SU-DHL-6 (cell line): ENCODE measurements around the gene IQCE.

Experiments
- H2AFZ ChIP-seq: fragments of 200-600 bp; sonication (generic); 2 replicates; pipeline ENCODE4 v1.6.1; 2014; ENCODE audit warnings: low read depth, mild to moderate bottlenecking, moderate library complexity, mixed read lengths, antibody characterized with exemption, low read length; ENCODE audit not compliant: severe bottlenecking
- H3F3A ChIP-seq: fragments of 200-600 bp; shearing (Covaris generic); 2 replicates; pipeline ENCODE4 v1.6.0; 2016; ENCODE audit warnings: antibody characterized with exemption, mild to moderate bottlenecking; ENCODE audit not compliant: insufficient read depth
- H3K27ac ChIP-seq: fragments of 200-600 bp; sonication (generic); 2 replicates; pipeline ENCODE4 v1.5.1; 2016; ENCODE audit warnings: low read depth, mild to moderate bottlenecking, low read length, moderate library complexity, mixed read lengths
- H3K27me3 ChIP-seq: fragments of 200-600 bp; sonication (generic), shearing (Covaris generic); 2 replicates; pipeline ENCODE4 v1.6.0; 2014; ENCODE audit warnings: mild to moderate bottlenecking, low read length
- H3K36me3 ChIP-seq: fragments of 200-600 bp; sonication (generic); 2 replicates; pipeline ENCODE4 v1.6.1; 2014; ENCODE audit warnings: mild to moderate bottlenecking, low read length, mixed read lengths
- H3K4me2 ChIP-seq: fragments of 300-600, 200-600 bp; shearing (Covaris generic), sonication (generic); 2 replicates; pipeline ENCODE4 v1.6.0; 2014; ENCODE audit warnings: low read length, low read depth, mild to moderate bottlenecking; ENCODE audit not compliant: poor library complexity, severe bottlenecking
- H3K4me3 ChIP-seq: fragments of 200-600 bp; sonication (generic); 2 replicates; pipeline ENCODE4 v1.5.1; 2014; ENCODE audit warnings: antibody characterized with exemption, low read length, mild to moderate bottlenecking, mixed read lengths; ENCODE audit not compliant: insufficient read depth, poor library complexity, severe bottlenecking
- H3K79me2 ChIP-seq: fragments of 200-600 bp; sonication (generic); 2 replicates; pipeline ENCODE4 v1.6.1; 2014; ENCODE audit warnings: mild to moderate bottlenecking, low read length, moderate library complexity; ENCODE audit not compliant: insufficient read depth
- H3K9ac ChIP-seq: fragments of 200-600 bp; sonication (generic); 2 replicates; pipeline ENCODE4 v1.7.0; 2014; ENCODE audit warnings: mild to moderate bottlenecking, low read length
- H3K9me2 ChIP-seq: fragments of 200-600 bp; sonication (generic); replicated peaks from 2 replicates; pipeline ENCODE4 v1.6.1; 2014; ENCODE audit warnings: low read length; ENCODE audit not compliant: insufficient read depth
- H3K9me3 ChIP-seq: fragments of 200-600 bp; sonication (generic); 2 replicates; pipeline ENCODE4 v1.6.1; 2014; ENCODE audit warnings: low read length, mixed read lengths; ENCODE audit not compliant: insufficient read depth
- H4K20me1 ChIP-seq: fragments of 200-600 bp; sonication (generic); 2 replicates; pipeline ENCODE4 v1.6.1; 2014; ENCODE audit warnings: low read depth, mild to moderate bottlenecking, antibody characterized with exemption, low read length, moderate library complexity, mixed read lengths
- CTCF ChIP-seq: fragments of 200-600 bp; sonication (generic); IDR thresholded peaks from one replicate; pipeline ENCODE4 v1.5.1; 2017; ENCODE audit warnings: antibody characterized with exemption, mild to moderate bottlenecking, low read length, moderate library complexity; ENCODE audit not compliant: insufficient read depth, poor library complexity, severe bottlenecking
- EZH2phosphoT487 ChIP-seq: fragments of 200-600 bp; sonication (generic), shearing (Covaris generic); conservative IDR thresholded peaks from 2 replicates; pipeline ENCODE4 v1.6.1; 2018; ENCODE audit warnings: mild to moderate bottlenecking, antibody characterized with exemption, low read length, moderate library complexity, mixed read lengths

Gene IQCE

GRCh38 chr7:2582006-2582735 is 23.4 kb downstream of the IQCE start:
- H3K4me3 ChIP-seq = no peak overlapping the region
- H2AFZ ChIP-seq = no peak overlapping the region
- H3K27me3 ChIP-seq = no peaks in the 10 kb centered on the region
- H3K9me3 ChIP-seq = no peaks in the 10 kb centered on the region
- no peaks in the 10 kb centered on the region for H4K20me1 ChIP-seq
- no peak for TF ChIP-seq CTCF
- no peak for TF ChIP-seq EZH2phosphoT487
- no peaks in the 10 kb centered on the region for H3K9me2 ChIP-seq
- no peaks in the 10 kb centered on the region for H3F3A ChIP-seq
- no peak overlapping the region for H3K27ac ChIP-seq
- no peaks in the 10 kb centered on the region for H3K36me3 ChIP-seq
- H3K9ac ChIP-seq = no peak overlapping the region
- no peaks in the 10 kb centered on the region for H3K79me2 ChIP-seq
- no peak overlapping the region for H3K4me2 ChIP-seq

- H3K27me3 ChIP-seq = no peaks in the 10 kb centered on the region
- no peak overlapping the region for H3K27ac ChIP-seq
- no peaks in the 10 kb centered on the region for H3K79me2 ChIP-seq
- TF ChIP-seq CTCF = no peak
- no peak for TF ChIP-seq EZH2phosphoT487
- H3K9me3 ChIP-seq = no peaks in the 10 kb centered on the region
- no peak overlapping the region for H3K4me3 ChIP-seq
- no peaks in the 10 kb centered on the region for H3K9me2 ChIP-seq
- H3F3A ChIP-seq = no peaks in the 10 kb centered on the region
- no peak overlapping the region for H2AFZ ChIP-seq
- no peaks in the 10 kb centered on the region for H4K20me1 ChIP-seq
- H3K36me3 ChIP-seq = no peaks in the 10 kb centered on the region
- no peak overlapping the region for H3K4me2 ChIP-seq
- no peak overlapping the region for H3K9ac ChIP-seq
Observed at GRCh38 chr7:2583798-2584580, 25.2 kb downstream of the IQCE start.

- no peak for TF ChIP-seq CTCF
- no peak for TF ChIP-seq EZH2phosphoT487
- Histone ChIP-seq H3K27ac (no peak overlapping the region), H3K9me2 (no peaks in the 10 kb centered on the region), H3F3A (no peaks in the 10 kb centered on the region), H3K36me3 (no peaks in the 10 kb centered on the region), H3K4me2 (no peak overlapping the region), H3K4me3 (no peak overlapping the region), H2AFZ (no peak overlapping the region), H4K20me1 (no peaks in the 10 kb centered on the region), H3K9ac (no peak overlapping the region), H3K9me3 (no peaks in the 10 kb centered on the region), H3K79me2 (no peaks in the 10 kb centered on the region), H3K27me3 (no peaks in the 10 kb centered on the region)
Observed at GRCh38 chr7:2585446-2585845, 26.7 kb downstream of the IQCE start.
